Measurements from ENCODE around the gene SEMA4D.

GRCh38 chr9:89536600-89536999 lies 38.7 kb upstream of the SEMA4D start:
- TF ChIP-seq, protein P1, sequence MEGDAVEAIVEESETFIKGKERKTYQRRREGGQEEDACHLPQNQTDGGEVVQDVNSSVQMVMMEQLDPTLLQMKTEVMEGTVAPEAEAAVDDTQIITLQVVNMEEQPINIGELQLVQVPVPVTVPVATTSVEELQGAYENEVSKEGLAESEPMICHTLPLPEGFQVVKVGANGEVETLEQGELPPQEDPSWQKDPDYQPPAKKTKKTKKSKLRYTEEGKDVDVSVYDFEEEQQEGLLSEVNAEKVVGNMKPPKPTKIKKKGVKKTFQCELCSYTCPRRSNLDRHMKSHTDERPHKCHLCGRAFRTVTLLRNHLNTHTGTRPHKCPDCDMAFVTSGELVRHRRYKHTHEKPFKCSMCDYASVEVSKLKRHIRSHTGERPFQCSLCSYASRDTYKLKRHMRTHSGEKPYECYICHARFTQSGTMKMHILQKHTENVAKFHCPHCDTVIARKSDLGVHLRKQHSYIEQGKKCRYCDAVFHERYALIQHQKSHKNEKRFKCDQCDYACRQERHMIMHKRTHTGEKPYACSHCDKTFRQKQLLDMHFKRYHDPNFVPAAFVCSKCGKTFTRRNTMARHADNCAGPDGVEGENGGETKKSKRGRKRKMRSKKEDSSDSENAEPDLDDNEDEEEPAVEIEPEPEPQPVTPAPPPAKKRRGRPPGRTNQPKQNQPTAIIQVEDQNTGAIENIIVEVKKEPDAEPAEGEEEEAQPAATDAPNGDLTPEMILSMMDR (conservative IDR thresholded peaks at IDR 0.05), result no peak
- no peak for TF ChIP-seq EZH2 (IDR thresholded peaks at IDR 0.05; ENCODE audit: low read depth)

All from PC-9 (cell line).